HL-60 (cell line): Measurements from ENCODE around the gene EPS8.

Experiments
- CTCF ChIP-seq: IDR thresholded peaks from one replicate; pipeline ENCODE4 v1.5.1; 2011; ENCODE audit warnings: low read length, control low read depth, inconsistent platforms; ENCODE audit not compliant: insufficient read depth
- GABPA ChIP-seq: IDR thresholded peaks from 2 replicates; pipeline ENCODE4 v1.6.1; 2012; ENCODE audit warnings: low read depth
- POLR2AphosphoS5 ChIP-seq: IDR thresholded peaks from 2 replicates; pipeline ENCODE4 v1.6.1; 2012; ENCODE audit warnings: low read depth
- REST ChIP-seq: IDR thresholded peaks from 2 replicates; pipeline ENCODE4 v1.6.1; 2012; ENCODE audit warnings: low read depth; ENCODE audit not compliant: insufficient replicate concordance

- TF ChIP-seq CTCF, result no peak
- no peak for TF ChIP-seq REST
- TF ChIP-seq GABPA, result no peak
- no peak for TF ChIP-seq POLR2AphosphoS5
Measured at GRCh38 chr12:15733136-15733535, 56.1 kb downstream of the EPS8 start.
